Measurements from ENCODE around the gene HSPA4. TPM values are rescaled to one million over a fixed set of nuclear protein-coding genes. Genes with fewer than 3 reads are reported as not detected.

Gene HSPA4
- polyA plus RNA-seq, 4 donors: 117 to 157 (median 141) TPM

DNA sequence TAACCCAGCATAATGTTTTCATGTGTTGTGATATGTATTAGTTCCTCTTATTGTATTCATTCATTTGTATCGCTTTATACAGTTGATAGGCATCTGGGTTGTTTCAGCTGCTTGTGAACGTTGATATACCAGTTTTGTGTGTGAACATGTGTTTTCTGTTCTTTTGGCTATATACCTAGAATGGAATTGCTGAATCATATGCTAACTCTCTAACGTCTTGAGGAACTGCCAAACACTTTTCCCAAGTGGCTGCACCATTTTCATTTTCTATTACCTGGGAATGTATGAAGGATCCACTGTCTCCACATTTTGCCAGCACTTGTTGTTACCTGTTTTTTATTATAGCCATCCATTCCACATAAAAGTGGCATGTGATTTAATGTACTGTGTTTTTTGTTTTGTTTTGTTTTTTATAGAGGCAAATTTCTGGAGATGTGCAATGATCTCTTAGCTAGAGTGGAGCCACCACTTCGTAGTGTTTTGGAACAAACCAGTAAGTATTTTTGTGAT, 34.6 kb downstream of the HSPA4 start:
- no peak for DNase-seq (ENCODE audit: low read depth in 4 of 4, low spot score in 3 of 4)

DNA sequence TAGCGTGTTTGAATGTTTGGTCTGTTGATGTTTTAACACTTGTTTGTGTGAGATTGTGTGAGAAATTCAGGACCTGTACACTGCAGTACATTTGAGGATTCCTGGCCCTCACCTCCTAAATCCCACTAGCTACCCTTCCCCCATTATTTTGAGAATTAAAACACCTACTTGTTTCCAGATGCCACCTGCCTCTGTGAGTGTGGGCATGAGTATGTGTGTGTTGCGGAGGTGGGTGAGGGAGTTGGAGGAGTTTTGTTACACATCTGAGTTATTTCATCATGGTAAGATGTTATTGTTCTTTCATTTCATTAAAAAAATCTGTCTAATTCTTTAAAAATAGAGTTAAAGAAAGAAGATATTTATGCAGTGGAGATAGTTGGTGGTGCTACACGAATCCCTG, 36.3 kb downstream of the HSPA4 start:
- DNase-seq (ENCODE audit: low read depth in 4 of 4, low spot score in 3 of 4): no peak

DNA sequence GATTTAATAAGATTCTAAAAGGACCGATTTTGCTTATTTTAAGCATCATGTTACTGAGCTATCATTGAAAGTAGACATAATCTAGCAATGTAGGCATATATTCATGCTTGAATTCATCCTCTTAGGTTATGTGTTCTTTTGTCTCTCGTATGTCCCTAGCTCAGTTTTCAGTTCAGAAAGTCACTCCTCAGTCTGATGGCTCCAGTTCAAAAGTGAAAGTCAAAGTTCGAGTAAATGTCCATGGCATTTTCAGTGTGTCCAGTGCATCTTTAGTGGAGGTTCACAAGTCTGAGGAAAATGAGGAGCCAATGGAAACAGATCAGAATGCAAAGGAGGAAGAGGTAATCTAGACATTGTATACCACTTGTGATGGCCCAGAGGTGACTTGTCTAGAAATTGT, 39.2 kb downstream of the HSPA4 start:
- DNase-seq (ENCODE audit: low read depth in 4 of 4, low spot score in 3 of 4): no peak

DNA sequence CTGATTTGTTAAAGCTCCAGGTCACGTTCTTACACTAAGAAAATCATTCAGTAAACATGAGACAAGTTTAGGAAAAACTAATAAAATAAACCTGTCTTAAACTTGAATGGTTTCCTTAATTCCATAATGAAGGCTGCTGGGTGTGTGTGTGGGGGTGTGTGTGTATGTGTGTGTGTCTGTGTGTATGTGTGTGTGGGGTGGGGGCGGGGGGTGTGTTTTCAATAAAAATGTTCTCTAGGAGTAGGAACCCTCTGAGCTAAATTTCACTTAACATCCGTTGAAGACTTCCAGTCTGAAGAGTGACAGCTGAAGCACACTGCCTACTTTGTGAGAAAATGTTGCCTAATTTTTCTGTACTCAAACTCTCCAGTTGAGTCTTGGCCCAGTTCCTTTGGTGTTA, 54.5 kb downstream of the HSPA4 start:
- DNase-seq (ENCODE audit: low read depth in 4 of 4, low spot score in 3 of 4): no peak

DNA sequence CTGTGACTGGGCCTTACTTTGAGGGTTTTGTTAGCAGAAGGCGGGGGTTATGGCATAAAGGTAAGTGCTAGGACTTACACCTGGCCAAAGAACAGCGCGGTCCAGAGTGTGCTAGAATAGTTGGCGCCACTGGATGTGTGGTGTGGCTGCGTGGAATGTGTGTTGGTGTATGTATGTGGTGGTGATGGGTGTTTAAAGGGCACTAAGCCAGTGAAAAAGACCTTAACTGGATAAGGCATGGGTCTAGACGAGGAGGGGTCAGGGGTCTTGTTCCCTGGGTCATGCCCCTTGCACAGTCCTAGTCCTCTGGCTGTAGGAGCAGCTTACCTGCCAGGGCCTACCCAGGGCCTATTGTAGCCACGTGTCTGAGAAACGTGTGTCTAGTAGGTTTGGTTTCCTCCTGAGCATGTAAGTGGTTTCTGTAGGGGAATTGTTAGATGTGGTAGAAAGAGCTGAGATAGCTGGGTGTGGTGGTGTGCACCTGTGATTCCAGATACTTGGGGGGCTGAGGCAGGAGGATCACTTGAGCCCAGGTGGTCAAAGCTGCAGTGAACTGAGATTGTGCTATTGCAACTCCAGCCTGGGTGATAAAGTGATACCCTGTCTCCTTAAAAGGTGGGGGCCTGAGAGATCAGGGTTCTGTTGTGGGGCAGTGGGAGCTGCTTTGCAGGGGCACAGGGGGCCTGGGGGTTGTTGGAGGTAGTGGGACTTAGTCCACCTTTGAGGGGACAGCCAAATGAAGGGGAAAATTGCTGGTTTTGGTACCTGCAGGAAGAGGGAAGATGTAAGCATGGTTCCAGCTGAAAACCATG, 55.2 kb downstream of the HSPA4 start:
- no peak for DNase-seq (ENCODE audit: low read depth in 4 of 4, low spot score in 3 of 4)

DNA sequence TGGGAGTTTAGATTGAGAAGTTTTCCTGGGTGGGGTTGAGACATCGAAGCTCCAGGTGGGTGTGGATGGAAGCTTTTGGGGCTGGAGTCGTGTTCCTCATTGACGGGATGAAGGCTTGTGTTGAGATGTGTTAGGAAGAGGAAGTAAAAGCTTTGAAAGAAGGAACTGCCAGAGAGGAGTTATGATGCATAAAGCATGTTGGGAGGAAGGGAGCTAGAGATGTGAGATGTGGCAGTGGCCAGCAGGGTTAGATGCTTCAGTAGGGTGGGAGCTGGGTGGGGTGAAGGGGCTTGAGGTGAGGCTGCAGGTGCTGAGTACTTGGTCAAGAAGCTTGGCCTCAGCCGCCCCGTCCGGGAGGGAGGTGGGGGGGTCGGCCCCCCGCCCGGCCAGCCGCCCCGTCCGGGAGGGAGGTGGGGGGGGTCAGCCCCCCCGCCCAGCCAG, 56.7 kb downstream of the HSPA4 start:
- no peak for DNase-seq (ENCODE audit: low read depth in 4 of 4, low spot score in 3 of 4)

DNA sequence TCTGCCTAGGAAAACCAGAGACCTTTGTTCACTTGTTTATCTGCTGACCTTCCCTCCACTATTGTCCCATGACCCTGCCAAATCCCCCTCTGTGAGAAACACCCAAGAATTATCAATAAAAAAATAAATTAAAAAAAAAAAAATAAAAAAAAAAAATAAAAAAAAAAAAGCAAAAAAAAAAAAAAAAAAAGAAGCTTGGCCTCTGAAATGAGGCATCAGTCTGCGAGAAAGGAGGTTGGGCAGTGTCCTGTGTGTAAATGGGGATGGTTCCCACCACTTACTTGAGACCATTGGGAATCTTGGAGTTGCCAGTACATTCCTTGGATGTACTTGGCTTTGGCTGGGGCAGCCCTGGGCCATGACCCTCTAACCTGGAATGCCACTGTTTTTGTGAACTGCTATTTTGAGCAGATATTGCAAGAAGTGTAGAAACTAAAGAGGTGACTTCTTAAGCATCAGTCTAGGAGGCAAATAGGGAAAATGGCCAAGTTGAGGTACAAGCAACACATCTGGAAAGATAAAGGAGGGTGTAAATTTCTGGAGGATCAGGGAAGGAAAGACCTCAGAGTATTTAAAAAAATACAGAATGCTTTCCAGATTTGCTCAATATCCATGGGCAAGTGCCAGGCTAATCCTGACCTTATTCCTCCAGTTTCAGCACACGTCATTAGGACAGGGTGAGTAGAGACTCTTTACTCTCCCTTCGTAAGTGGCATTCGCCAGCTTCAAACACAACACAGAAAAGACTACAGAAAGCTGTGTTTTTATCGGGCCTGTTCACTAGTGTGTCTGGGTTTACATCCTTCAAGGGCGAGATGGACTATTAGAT, 58.1 kb downstream of the HSPA4 start:
- no peak for DNase-seq (ENCODE audit: low read depth in 4 of 4, low spot score in 3 of 4)

DNA sequence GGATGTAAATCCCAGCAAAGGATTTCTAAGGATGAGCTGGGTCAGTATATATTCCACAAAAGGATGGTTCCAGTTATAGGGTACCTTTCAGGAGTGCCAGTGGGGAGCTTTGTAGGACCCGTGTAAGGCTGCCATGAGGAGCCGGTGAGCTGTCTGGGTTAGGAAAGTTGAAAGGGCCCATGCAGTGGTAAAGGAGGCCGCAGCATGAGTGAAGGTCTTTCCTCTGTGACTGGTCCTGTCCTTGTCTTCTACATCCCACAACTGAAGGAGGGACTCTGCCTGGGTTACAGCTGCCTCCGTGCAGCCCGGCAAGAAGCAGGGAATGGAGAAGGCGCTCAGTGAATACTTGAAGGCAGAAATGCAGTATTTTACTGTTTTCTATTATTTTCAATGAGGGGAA, 58.9 kb downstream of the HSPA4 start:
- DNase-seq (ENCODE audit: low read depth in 4 of 4, low spot score in 3 of 4): no peak

DNA sequence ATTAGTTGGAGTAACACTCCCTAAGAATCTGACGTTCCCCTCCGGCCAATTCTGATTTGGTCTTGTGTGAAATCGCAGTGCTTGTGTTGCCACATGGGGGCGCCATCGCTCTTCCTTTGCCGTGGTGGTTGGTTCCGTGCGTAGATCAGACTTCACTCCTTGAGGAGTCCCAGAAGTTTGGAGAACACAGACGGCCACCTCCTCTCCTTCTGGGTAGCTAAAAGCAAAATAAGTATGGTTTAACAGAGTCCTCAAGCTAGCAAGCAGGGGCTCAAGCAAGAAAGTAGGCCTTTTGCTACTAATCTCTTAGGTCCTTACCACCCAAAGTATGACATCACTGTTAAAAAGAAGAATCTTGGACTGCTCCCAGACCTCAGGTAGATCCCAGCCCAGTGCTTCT, 59.5 kb downstream of the HSPA4 start:
- peak; percentile 68 to 85 (median 76) for DNase-seq (ENCODE audit: low read depth in 4 of 4, low spot score in 3 of 4)

DNA sequence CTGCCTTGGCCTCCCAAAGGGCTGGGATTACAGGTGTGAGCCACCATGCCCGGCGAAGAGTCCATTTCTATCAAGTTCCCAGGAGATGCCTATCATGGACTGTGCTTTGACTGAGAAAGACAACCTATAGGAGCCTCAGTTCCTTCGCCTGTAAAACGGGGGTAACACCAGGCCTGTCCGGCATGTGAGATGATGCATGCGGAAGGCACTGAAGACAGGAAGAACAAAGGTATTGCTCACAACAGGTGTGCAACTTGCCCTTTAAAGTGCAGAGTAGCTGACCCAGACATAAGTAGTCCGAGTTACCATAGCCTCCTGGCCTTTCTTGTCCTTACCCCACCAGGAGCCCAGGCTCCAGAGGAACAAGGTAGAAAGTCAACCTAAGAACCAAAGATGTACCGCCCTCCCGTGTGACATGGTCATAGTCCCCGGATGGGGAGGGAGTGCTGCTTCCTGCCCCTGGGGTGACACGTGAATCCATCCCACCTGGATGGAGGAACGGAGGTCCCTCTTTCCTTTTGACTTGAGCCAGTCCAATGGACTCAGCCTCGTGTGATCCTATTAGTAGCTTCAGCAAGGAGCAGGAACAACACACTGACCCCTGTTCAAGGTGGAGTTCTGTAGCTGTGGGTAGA, 60.3 kb downstream of the HSPA4 start:
- DNase-seq (ENCODE audit: low read depth in 4 of 4, low spot score in 3 of 4): no peak

DNA sequence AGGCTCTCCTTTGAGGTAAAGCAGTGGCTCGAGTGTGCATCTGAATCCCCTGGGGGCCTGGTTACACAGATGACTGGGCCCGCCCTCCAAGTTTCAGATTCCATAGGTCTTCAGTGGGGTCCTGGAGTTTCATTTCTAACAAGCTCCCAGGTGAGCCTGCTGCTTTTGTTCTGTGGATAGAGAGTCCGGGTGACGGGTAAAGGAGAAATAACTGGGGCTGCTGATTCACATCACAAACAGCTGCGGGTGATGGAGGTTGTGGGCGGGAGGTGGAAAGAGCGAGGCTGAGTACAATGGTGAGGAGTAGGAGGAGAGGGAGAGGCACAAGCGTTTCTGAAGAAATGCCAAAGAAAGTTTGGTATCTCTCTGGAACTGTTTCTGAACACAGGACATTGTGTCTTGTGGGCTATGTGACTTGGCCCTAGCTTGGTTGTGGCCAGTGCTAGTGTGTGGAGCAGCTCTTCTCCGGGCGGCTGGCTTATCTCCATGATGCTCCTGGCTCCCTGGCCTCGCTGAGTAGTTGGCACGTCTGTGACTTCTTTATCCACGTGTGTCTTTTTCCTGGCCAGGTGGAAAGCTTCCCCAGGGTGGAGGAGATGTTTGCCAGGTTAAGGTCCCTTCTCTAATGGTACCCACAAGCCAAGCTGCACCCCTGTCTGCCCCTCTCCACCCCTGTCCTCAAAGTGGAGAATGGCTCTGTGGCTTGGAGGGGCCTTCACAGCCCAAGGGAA, 61.7 kb downstream of the HSPA4 start:
- no peak for DNase-seq (ENCODE audit: low read depth in 4 of 4, low spot score in 3 of 4)

DNA sequence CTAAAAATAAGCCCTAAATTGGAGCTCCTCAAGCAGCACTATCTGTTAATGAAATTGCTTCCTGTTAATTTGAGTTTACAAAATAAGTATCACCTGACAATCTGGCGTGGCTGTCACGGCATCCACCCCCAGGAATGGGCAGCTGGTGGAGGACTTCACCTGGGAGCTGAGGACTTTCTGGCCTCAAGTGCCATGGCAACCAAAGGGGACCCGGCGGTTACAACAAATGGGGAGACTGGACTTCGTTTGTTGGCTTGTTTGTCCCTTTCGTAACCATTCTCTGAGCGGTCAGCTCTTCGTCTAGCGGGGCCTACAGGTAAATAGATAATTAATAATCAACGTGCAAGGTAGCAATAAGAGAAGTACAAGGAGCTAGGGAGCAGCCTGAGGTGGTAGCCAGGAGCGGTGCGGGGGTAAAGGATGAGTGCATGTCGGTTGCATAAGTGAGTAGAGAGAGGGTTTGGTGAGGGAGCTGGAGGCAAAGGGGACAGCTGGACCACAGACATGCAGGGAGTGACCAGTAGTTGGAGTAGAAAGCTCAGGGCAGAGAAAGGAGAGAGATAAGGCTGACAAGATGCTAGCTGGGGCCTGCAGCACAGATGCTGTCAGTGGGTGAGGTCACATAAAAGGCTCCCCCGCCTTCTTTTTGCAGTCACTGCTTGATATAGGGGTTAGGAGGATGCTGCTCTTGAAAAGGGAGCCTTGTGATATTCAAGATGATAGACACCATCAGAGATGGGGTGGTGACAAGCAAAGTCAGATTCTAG, 62.5 kb downstream of the HSPA4 start:
- DNase-seq (ENCODE audit: low read depth in 4 of 4, low spot score in 3 of 4): no peak

DNA sequence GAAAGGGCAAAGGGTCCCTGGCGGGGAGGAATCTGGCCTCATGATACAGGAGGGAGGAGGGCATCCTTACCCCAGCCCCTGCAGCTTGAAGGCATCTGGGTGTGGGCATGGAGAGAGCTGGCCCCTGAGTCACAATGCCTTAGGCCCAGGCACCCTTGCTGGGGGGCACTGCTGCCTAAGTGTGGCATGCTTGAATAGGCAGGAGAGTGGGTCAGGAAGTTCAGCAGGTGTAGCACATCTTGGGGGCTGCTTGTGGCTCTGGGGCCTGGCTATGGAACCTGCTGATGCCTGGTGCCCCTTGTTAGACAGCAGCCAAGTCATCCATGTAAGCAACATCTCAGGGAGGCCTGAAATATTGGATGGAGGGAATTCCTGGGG, 63.1 kb downstream of the HSPA4 start:
- no peak for DNase-seq (ENCODE audit: low read depth in 4 of 4, low spot score in 3 of 4)

DNA sequence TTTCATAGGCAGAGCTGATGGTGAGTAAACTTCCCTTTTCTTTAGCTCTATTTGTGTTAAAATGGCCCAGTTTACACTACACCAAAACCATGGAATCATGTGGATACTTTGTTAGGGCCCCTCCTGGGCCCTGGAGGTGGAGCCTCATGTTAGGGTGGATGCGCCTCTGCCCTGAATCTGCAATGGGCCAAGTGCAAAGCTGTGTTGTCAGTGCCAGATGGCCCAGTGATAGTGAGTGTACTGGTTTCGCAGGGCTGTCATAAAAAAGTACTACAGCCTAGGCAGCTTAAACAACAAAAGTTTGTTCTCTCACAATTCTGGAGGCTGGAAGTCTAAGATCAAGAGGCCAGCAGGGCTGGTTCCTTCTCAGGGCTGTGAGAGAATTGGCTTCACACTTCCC, 64.8 kb downstream of the HSPA4 start:
- DNase-seq (ENCODE audit: low read depth in 4 of 4, low spot score in 3 of 4): no peak

DNA sequence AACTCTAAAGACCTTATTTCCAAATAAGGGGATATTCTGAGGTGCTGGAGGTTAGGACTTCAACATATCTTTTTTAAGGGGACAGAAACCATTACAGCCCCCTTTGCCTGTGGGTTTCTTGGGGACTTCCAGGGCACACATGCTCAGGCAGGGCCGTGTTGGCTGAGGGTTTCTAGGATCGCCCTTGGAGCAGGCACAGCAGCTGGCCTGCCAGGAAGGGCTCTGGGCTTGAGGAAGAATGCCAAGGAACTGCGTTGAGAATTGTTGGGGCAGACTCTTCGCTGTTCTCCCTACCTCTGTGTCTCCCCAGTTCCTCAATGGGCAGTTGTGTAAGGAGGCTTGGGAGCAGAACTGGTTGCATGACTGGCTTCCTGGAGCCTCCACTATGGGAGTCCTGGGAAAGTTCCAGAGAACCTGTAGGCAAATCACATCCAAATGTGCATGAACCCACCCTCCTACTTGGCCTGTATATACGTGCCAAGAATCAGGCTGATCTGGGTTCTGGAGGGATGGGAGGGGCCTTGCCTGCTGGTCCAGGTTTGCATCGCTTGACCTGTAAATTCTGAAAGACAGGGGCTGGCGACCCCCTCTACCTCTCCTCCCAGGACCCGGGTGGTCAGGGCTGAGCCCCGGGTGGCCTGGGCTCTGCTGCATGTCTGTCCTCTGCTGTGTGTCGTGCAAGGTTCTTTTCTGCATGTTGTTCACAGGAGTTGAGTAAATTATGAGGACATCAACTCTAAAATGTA, 65.5 kb downstream of the HSPA4 start:
- DNase-seq (ENCODE audit: low read depth in 4 of 4, low spot score in 3 of 4): no peak

DNA sequence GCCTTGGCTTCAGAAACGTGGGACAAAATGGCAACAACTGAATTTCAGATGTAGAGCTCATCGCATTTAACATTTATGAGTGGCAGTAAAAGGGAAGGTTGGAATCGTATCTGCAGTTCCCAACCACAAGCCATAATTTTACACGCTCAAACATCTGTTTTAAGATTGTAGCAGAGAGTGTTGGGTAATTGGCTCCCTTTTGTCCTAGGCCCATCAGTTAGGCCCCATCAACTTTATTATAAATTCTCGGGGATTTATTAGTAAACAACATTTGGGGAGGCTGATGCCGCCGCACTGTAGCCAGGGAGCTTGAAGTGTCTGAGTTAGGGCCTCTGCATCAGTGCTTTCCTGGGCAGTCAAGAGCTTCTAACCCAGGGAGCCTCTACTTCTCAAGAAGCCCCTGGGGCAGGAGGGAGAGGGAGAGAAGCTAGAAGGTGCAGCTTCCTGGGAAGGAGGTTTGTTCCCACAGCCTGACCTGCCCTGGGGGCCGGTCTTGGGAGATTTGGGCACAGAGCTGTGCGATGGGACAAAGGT, 66.2 kb downstream of the HSPA4 start:
- DNase-seq (ENCODE audit: low read depth in 4 of 4, low spot score in 3 of 4): no peak

DNA sequence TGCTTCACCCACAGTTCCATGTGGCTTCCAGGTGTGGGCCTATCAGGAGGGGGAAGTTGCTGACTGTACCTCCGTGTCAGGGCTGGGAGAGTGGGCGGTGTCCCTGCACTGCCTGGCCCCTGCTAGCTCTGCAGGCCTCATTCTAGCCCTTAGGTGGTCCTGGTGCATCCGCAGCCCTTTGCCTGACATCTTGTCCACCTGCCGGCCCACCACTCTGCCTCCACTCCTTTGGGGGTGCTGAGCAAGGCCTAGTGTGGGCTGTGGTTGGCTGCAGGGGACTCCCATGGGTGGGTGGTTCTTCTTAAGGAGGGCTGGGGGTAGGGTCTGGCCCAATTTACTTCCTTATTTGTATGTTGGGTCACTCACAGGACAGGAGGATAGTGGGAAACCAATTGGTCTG, 66.9 kb downstream of the HSPA4 start:
- DNase-seq (ENCODE audit: low read depth in 4 of 4, low spot score in 3 of 4): no peak

DNA sequence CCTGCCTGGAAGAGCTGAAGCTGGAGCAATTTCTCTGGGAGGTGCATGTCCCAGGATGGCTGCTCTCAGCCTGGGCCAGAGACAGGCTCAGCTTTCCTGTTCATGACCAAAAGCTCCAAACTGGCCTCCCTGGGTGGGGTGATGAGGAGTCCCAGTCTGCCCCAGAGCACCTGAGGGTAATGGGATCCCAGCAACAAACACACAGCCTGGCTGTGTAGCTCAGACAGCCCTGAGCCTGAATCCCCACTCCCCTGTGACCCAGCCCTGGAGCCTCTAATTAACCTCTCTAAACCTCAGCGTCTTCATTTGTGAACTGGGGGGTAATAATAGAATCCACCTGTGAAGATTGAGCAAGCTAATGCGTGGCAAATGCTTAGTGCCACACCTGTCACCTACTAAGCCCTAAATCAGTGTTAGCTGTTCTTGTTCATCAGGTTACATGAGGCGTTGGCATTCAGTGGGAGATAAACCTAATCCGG, 67.5 kb downstream of the HSPA4 start:
- DNase-seq (ENCODE audit: low read depth in 4 of 4, low spot score in 3 of 4): no peak

All from right renal pelvis (tissue), 4 donors.